Sigmoid colon (tissue), 4 donors: Measurements from ENCODE around the gene PMAIP1.

Experiments
- EP300 ChIP-seq, 4 donors: sonication (generic); formaldehyde crosslinking; IDR thresholded peaks; one replicate each; pipeline ENCODE4 v1.6.1; 2017; ENCODE audit warnings: antibody characterized with exemption in 4 of 4
- TF ChIP-seq, protein P1 (sequence below), 4 experiments: fragments of 450-650 bp in 3 of 4; fragments of 200-600 bp in 1 of 4; IDR thresholded peaks; one replicate each; pipeline ENCODE4 v1.5.1; 2016 to 2019; ENCODE audit warnings: antibody characterized with exemption in 4 of 4, mild to moderate bottlenecking in 3 of 4, moderate library complexity in 2 of 4

DNA sequence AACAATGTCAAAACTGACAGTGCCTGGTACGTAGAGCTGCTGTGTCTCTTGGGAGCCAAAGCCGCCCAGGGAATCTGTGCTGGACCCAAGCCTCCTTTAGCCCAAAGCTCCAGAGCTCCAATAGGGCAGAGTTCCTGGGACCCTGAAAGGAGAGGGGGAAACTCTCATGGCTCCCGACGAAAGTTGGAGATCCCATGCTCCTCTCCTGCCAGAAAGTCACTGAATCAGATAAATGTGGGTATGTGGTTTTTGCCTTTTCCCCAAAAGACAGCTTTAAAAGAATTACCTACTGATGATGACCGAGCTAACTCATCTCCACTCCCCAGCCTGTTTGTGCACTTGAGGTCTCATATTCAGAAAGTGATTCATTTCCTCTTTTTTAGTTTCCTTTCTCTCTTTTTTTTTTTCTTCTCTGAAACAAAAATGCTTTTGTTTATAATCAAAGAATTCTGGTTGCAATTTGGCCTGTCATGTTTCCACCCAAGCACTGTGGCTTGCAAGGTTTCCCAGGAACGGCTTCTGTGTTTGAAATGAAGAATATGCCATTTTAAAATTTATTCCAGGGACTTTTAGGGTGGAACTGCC is 14.1 kb upstream of the PMAIP1 start:
- TF ChIP-seq EP300 (IDR thresholded peaks at IDR 0.05): no peak
- TF ChIP-seq, protein P1, sequence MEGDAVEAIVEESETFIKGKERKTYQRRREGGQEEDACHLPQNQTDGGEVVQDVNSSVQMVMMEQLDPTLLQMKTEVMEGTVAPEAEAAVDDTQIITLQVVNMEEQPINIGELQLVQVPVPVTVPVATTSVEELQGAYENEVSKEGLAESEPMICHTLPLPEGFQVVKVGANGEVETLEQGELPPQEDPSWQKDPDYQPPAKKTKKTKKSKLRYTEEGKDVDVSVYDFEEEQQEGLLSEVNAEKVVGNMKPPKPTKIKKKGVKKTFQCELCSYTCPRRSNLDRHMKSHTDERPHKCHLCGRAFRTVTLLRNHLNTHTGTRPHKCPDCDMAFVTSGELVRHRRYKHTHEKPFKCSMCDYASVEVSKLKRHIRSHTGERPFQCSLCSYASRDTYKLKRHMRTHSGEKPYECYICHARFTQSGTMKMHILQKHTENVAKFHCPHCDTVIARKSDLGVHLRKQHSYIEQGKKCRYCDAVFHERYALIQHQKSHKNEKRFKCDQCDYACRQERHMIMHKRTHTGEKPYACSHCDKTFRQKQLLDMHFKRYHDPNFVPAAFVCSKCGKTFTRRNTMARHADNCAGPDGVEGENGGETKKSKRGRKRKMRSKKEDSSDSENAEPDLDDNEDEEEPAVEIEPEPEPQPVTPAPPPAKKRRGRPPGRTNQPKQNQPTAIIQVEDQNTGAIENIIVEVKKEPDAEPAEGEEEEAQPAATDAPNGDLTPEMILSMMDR (IDR thresholded peaks at IDR 0.05): no peak
